Lung (tissue), 12 donors: ENCODE data around the gene FMO1. TPM values are rescaled to one million over a fixed set of nuclear protein-coding genes. Genes with fewer than 3 reads are reported as not detected.

Experiments
- ATAC-seq: fragments of 200-7000 bp; cut with Tn5 transposase; one replicate; pipeline ENCODE4 v1.9.1; 2020; ENCODE audit warnings: moderate number of reproducible peaks; ENCODE audit not compliant: insufficient read depth, low FRiP score
- DNase-seq, 3 donors: peaks; one replicate each; pipeline ENCODE4 v3.0.0-alpha.2; 2013 to 2017
- H3K27ac ChIP-seq, 2 donors: one replicate each; pipeline ENCODE4 v1.5.1; 2013; ENCODE audit warnings: mild to moderate bottlenecking in 2 of 2, moderate library complexity in 2 of 2, control low read depth in 1 of 2, inconsistent platforms in 1 of 2, low read depth in 1 of 2, low read length in 1 of 2
- H3K27me3 ChIP-seq, 3 donors: one replicate each; pipeline ENCODE4 v1.5.1; 2013; ENCODE audit warnings: low read length in 2 of 3; ENCODE audit not compliant: control insufficient read depth in 3 of 3, insufficient read depth in 3 of 3
- H3K36me3 ChIP-seq, 4 donors: one replicate each; pipeline ENCODE4 v1.5.1; 2013; ENCODE audit warnings: low read length in 4 of 4, mild to moderate bottlenecking in 1 of 4, moderate library complexity in 1 of 4; ENCODE audit not compliant: control insufficient read depth in 4 of 4, insufficient read depth in 4 of 4
- H3K4me1 ChIP-seq, 5 donors: one replicate each; pipeline ENCODE4 v1.5.1; 2013; ENCODE audit warnings: low read length in 5 of 5, mild to moderate bottlenecking in 2 of 5, moderate library complexity in 1 of 5; ENCODE audit not compliant: control insufficient read depth in 5 of 5, insufficient read depth in 5 of 5
- H3K4me3 ChIP-seq: one replicate; pipeline ENCODE4 v1.5.1; 2013; ENCODE audit warnings: mild to moderate bottlenecking, control low read depth, moderate library complexity
- H3K9ac ChIP-seq, 2 donors: one replicate each; pipeline ENCODE4 v1.5.1; 2013; ENCODE audit warnings: low read length in 2 of 2, control low read depth in 1 of 2; ENCODE audit not compliant: insufficient read depth in 1 of 2
- H3K9me3 ChIP-seq, 4 donors: one replicate each; pipeline ENCODE4 v1.5.1; 2013; ENCODE audit warnings: low read length in 3 of 4, mild to moderate bottlenecking in 1 of 4, moderate library complexity in 1 of 4; ENCODE audit not compliant: control insufficient read depth in 4 of 4, insufficient read depth in 3 of 4
- CTCF ChIP-seq: IDR thresholded peaks from 2 replicates; pipeline ENCODE4 v1.5.1; 2012; ENCODE audit warnings: mild to moderate bottlenecking; ENCODE audit errors: control extremely low read depth, extremely low read depth
- WGBS, 2 donors: extraction: QIAGEN DNeasy Blood & Tissue Kit; methylation state at CpG; one replicate each; pipeline ENCODE4 v1.1.7; 2013; 5-methylcytosine and 5-hydroxymethylcytosine counted together
- polyA plus RNA-seq, 2 donors: library from polyadenylated mRNA; stranded (reverse); fragments of 200-250 nt; gene quantifications; one replicate each; pipeline ENCODE4 v1.2.1, GENCODE V29; 2013
- total RNA-seq, 2 donors: library from RNA; depleted of rRNA in 1 of 2; stranded (reverse); fragments of >200 nt in 1 of 2; gene quantifications; one replicate each; pipeline ENCODE4 v1.2.1, GENCODE V29; 2014 to 2021
- donor health status: control.
- donor health status: control.
- donor health status: Bipolar disorder and iron deficiency.
- donor health status: healthy.
- donor health status: DM: yes; HTN: yes; CAD: no.

Gene FMO1
- total and polyA plus RNA-seq, 4 donors, result 0.47 to 8.7 (median 2.1) TPM

- Histone ChIP-seq H3K4me3 (no peak overlapping the region), H3K9me3 (no peaks in the 10 kb centered on the region), H3K4me1 (no peaks in the 10 kb centered on the region), H3K9ac (no peak overlapping the region), H3K27ac (no peak overlapping the region), H3K27me3 (no peaks in the 10 kb centered on the region), H3K36me3 (no peaks in the 10 kb centered on the region)
- WGBS, 2 donors, result 90 to 100% methylated on average over 2 of the region's 2 CpGs
- TF ChIP-seq CTCF, result no peak
- ATAC-seq, result no peak
- DNase-seq, result no peak
Measured at GRCh38 chr1:171270806-171271205, 22.5 kb downstream of the FMO1 start.

- H3K27me3 ChIP-seq, result no peaks in the 10 kb centered on the region
- H3K9me3 ChIP-seq, result no peaks in the 10 kb centered on the region
- no peak for TF ChIP-seq CTCF
- no peak overlapping the region for H3K27ac ChIP-seq
- 65 to 81% methylated on average over 2 of the region's 2 CpGs for WGBS, 2 donors
- H3K4me3 ChIP-seq, result no peak overlapping the region
- no peaks in the 10 kb centered on the region for H3K36me3 ChIP-seq
- H3K4me1 ChIP-seq, result peaks cover 0 to 2% (median 0%) of the 10 kb centered on the region in 5 donors
- DNase-seq (no peak), ATAC-seq (no peak)
- H3K9ac ChIP-seq, result no peak overlapping the region
Measured at GRCh38 chr1:171277534-171277933, 29.2 kb downstream of the FMO1 start.

GRCh38 chr1:171279234-171279633 lies 30.9 kb downstream of the FMO1 start:
- no peak overlapping the region for H3K4me3 ChIP-seq
- no peak for TF ChIP-seq CTCF
- H3K27me3 ChIP-seq, result no peaks in the 10 kb centered on the region
- no peaks in the 10 kb centered on the region for H3K36me3 ChIP-seq
- H3K4me1 ChIP-seq, result peaks cover 0 to 2% (median 0%) of the 10 kb centered on the region in 5 donors
- 84 to 94% methylated on average over 2 of the region's 2 CpGs for WGBS, 2 donors
- DNase-seq (no peak), ATAC-seq (no peak)
- H3K9ac ChIP-seq, result no peak overlapping the region
- no peaks in the 10 kb centered on the region for H3K9me3 ChIP-seq
- no peak overlapping the region for H3K27ac ChIP-seq

GRCh38 chr1:171279678-171280077 lies 31.4 kb downstream of the FMO1 start:
- Histone ChIP-seq H3K36me3 (no peaks in the 10 kb centered on the region), H3K27ac (no peak overlapping the region), H3K27me3 (no peaks in the 10 kb centered on the region), H3K4me1 (peaks cover 0 to 2% (median 0%) of the 10 kb centered on the region in 5 donors), H3K9ac (no peak overlapping the region), H3K9me3 (no peaks in the 10 kb centered on the region), H3K4me3 (no peak overlapping the region)
- no peak for TF ChIP-seq CTCF
- no peak for DNase-seq
- ATAC-seq, result no peak
- WGBS, 2 donors, result 58 to 63% methylated on average over 3 of the region's 3 CpGs
